Tibial artery (tissue), 4 donors: ENCODE measurements around the gene CFD.

Source experiments
- DNase-seq, 2 donors: peaks; one replicate each; pipeline ENCODE4 v3.0.0-alpha.2; 2019
- H3K27ac ChIP-seq, 2 donors: fragments of 200-600 bp; sonication (generic) in 1 of 2; 1 replicate in 1 of 2; 2 replicates in 1 of 2; pipeline ENCODE4 v1.5.1; 2018 to 2019; ENCODE audit warnings: mild to moderate bottlenecking in 1 of 2
- H3K27me3 ChIP-seq, 2 donors: fragments of 200-600 bp; sonication (generic) in 1 of 2; one replicate each; pipeline versions ENCODE4 v1.5.1 to v1.6.0; 2016 to 2019
- H3K36me3 ChIP-seq, 3 donors: fragments of 200-600 bp; sonication (generic) in 2 of 3; one replicate each; pipeline ENCODE4 v1.5.1; 2016 to 2019; ENCODE audit warnings: mild to moderate bottlenecking in 2 of 3
- H3K4me1 ChIP-seq, 4 donors: fragments of 200-600 bp; sonication (generic) in 2 of 4; 1 replicate in 3 of 4; 2 replicates in 1 of 4; pipeline ENCODE4 v1.5.1; 2016 to 2019
- H3K4me3 ChIP-seq, 2 donors: fragments of 200-600 bp; sonication (generic) in 1 of 2; 1 replicate in 1 of 2; 2 replicates in 1 of 2; pipeline ENCODE4 v1.5.1; 2018 to 2019; ENCODE audit warnings: mild to moderate bottlenecking in 2 of 2
- H3K9me3 ChIP-seq, 3 donors: fragments of 200-600 bp; sonication (generic) in 1 of 3; one replicate each; pipeline ENCODE4 v1.5.1; 2016 to 2019
- intact Hi-C: fragments of 100-400 bp; cut with DNase I; formaldehyde crosslinking; loops from one replicate; pipeline ENCODE4 v1.15.0; 2023; ENCODE audit warnings: low total_unique reads
- TF ChIP-seq, protein P1 (sequence below), 2 experiments: fragments of 200-600 bp in 1 of 2; fragments of 450-650 bp in 1 of 2; IDR thresholded peaks; one replicate each; pipeline ENCODE4 v1.5.1; 2017 to 2019; ENCODE audit warnings: antibody characterized with exemption in 2 of 2, mild to moderate bottlenecking in 1 of 2, moderate library complexity in 1 of 2

The CFD gene

DNA sequence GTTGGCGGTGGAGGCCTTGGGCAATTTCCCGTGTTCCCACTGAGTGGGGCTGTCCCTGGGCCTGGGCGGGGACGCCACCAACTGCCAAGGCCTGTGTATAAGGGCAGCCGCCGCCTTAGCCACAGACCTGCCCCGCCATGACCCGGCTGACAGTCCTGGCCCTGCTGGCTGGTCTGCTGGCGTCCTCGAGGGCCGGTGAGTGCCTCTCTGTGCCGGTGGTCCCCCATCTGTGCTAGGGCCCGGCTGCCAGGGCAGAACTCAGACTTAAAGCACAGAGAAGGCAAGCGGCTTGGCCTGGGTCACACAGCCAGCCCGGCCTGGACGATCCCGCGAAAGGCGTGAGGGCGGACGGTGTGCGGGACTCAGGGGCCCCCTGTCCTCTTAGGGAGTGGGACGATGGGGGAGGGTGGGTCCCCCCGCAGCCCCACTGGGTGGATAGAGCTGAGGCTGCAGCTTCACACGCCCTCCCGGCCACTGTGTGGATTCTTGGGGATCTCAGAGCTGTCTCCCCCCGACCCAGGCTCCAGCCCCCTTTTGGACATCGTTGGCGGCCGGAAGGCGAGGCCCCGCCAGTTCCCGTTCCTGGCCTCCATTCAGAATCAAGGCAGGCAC lies 31.6 kb upstream of the CFD start, which contains the start of gene AZU1:
Gene AZU1, plus strand, starts transcription at position 128 of the 612 bp plus-strand sequence. Its CDS starts 10 bp downstream, at position 138.
- Histone ChIP-seq H3K27me3 (peaks cover 0 to 82% of the 10 kb centered on the region in 2 donors), H3K9me3 (no peaks in the 10 kb centered on the region), H3K4me3 (no peak within 1 kb of the TSS), H3K4me1 (no peaks in the 10 kb centered on the region), H3K36me3 (no peaks in the 10 kb centered on the region), H3K27ac (no peak within 1 kb of the TSS)
- TF ChIP-seq, protein P1, sequence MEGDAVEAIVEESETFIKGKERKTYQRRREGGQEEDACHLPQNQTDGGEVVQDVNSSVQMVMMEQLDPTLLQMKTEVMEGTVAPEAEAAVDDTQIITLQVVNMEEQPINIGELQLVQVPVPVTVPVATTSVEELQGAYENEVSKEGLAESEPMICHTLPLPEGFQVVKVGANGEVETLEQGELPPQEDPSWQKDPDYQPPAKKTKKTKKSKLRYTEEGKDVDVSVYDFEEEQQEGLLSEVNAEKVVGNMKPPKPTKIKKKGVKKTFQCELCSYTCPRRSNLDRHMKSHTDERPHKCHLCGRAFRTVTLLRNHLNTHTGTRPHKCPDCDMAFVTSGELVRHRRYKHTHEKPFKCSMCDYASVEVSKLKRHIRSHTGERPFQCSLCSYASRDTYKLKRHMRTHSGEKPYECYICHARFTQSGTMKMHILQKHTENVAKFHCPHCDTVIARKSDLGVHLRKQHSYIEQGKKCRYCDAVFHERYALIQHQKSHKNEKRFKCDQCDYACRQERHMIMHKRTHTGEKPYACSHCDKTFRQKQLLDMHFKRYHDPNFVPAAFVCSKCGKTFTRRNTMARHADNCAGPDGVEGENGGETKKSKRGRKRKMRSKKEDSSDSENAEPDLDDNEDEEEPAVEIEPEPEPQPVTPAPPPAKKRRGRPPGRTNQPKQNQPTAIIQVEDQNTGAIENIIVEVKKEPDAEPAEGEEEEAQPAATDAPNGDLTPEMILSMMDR (IDR thresholded peaks at IDR 0.05) = no peak
- no peak for DNase-seq
- intact Hi-C loops = no loop called here

DNA sequence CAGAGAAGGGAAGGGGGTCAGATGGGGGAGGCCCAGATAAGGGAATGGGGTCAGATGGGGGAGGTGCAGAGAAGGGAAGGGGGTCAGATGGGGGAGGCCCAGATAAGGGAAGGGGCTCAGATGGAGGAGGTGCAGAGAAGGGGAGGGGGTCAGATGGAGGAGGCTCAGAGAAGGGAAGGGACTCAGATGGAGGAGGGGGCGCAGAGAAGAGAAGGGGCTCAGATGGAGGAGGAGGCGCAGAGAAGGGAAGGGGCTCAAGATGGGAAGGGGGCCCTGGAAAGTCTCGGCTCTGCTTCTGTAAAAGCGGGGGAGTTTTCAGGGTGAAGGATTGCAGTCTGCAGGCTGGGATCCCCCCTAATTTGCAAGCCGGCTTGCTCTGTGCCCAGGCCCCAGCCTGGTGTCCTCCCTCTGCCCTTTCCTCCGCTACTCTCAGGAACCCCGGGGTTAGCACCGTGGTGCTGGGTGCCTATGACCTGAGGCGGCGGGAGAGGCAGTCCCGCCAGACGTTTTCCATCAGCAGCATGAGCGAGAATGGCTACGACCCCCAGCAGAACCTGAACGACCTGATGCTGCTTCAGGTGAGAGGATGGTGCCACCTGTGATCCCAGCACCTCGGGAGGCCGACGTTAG lies 30.2 kb upstream of the CFD start:
- H3K36me3 ChIP-seq = no peaks in the 10 kb centered on the region
- TF ChIP-seq, protein P1 (IDR thresholded peaks at IDR 0.05) = no peak
- H3K9me3 ChIP-seq = no peaks in the 10 kb centered on the region
- H3K27me3 ChIP-seq = peaks cover 0 to 73% of the 10 kb centered on the region in 2 donors
- no peak overlapping the region for H3K4me3 ChIP-seq
- H3K27ac ChIP-seq = no peak overlapping the region
- H3K4me1 ChIP-seq = no peaks in the 10 kb centered on the region
- intact Hi-C loops = no loop called here
- DNase-seq = no peak

DNA sequence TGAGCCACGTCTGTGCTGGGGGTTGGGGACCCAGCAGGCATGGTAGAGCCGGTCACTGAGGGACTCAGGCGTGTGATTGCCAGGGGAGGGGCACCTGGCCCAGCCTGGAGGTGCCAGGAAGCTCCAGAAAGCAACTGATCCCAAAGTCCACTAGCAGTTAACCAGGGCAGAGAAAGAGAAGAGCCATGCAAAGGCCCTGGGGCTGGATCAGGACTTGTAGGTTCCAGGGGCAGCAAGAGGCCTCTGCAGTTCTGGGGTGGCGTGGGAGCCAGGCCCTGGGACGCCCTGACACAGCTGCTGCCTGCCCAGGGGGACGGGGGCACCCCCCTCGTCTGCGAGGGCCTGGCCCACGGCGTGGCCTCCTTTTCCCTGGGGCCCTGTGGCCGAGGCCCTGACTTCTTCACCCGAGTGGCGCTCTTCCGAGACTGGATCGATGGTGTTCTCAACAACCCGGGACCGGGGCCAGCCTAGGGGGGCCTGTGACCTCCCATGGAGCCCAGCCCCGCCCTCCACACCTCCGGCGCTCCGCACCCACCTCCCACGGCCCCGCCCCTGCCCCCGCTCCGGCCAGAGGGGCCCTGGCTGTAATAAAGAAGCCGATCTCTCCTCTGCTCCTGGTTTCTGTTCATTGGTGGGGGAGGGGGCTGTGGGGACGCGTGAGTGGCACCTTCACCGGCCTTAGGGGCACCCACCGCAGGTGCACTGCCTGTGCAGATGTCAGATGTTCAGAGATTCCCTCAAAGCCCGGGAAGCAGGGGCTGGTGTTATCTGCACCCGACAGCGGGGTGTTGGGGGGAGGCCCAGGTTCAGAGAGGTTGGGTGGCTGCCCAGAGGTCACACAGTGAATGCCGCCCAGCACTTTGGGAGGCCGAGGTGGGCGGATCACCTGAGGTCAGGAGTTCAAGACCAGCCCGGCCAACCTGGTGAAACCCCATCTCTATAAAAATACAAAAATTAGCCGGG lies 27.8 kb upstream of the CFD start:
- intact Hi-C loops = no loop called here
- no peaks in the 10 kb centered on the region for H3K9me3 ChIP-seq

DNA sequence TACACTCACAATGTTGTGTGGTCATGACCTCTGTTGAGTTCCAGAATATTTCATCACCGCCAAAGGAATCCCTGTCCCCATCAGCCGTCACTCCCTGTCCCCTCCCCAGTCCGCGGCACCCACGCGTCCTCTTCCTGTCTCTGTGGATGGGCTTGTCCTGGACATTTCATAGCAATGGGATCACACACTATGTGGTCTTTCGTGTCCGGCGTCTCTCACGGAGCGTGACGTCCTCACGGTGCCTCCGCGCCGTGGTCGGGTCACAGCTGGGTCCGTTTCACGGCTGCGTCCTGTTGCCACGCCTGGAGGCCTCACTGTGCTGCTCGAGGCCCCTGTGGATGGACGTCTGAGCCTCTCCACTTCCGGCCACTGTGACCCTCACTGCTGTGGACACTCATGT lies 25.2 kb upstream of the CFD start:
- TF ChIP-seq, protein P1 (IDR thresholded peaks at IDR 0.05) = no peak
- Histone ChIP-seq H3K9me3 (no peaks in the 10 kb centered on the region), H3K4me1 (peaks cover 0 to under 1% (median 0%) of the 10 kb centered on the region in 4 donors), H3K4me3 (no peak overlapping the region), H3K27ac (no peak overlapping the region), H3K36me3 (no peaks in the 10 kb centered on the region), H3K27me3 (peaks cover 0 to 72% of the 10 kb centered on the region in 2 donors)
- intact Hi-C loops = no loop called here
- DNase-seq = no peak

More for the DNA sequence above, 27.8 kb upstream of the CFD start:
- Histone ChIP-seq H3K36me3 (no peaks in the 10 kb centered on the region), H3K27me3 (peaks cover 0 to 73% of the 10 kb centered on the region in 2 donors), H3K4me3 (no peak overlapping the region), H3K27ac (no peak overlapping the region), H3K4me1 (no peaks in the 10 kb centered on the region)
- TF ChIP-seq, protein P1 (IDR thresholded peaks at IDR 0.05) = no peak
- no peak for DNase-seq

DNA sequence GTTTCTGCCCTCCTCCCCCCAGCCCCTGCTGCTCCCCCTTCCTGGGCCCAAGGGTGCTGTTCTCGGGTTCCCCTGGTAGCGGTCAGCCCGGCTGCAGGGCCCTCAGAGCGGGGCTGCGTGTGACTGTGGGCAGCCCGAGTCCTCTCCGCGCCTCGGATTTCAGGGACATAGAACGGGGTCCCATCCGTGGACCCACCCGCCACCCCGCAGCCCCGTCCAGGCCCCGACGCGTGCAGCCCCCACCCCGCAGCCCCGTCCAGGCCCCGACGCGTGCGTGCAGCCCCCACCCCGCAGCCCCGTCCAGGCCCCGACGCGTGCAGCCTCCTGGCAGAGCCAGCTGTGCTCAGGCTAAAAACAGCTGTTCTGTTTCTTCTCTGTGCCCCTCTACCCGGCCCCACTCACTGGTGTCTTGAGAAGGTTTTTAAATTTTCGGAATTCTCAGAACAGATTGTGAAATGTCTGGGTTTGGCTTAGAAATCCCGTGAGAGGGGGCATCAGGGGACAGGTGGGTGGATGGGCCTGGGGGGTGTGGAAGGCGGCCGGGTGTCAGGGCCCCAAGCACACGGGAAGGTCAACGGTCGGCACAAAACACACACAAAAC lies 24.2 kb upstream of the CFD start:
- Histone ChIP-seq H3K4me1 (peaks cover 0 to 4% (median 0%) of the 10 kb centered on the region in 4 donors), H3K27ac (no peak overlapping the region), H3K9me3 (no peaks in the 10 kb centered on the region), H3K4me3 (no peak overlapping the region), H3K27me3 (peaks cover 0 to 72% of the 10 kb centered on the region in 2 donors), H3K36me3 (no peaks in the 10 kb centered on the region)
- no peak for DNase-seq
- intact Hi-C loops = no loop called here
- TF ChIP-seq, protein P1 (IDR thresholded peaks at IDR 0.05) = no peak
